K562 (cell line): ENCODE results near the gene TMEM129. TPM values are rescaled to one million over a fixed set of nuclear protein-coding genes. Genes with fewer than 3 reads are reported as not detected.
A peak's percentile ranks its signal among the peaks of the same experiment; 100 is the strongest.

Experiments
- ARID1B ChIP-seq: fragments of 450-650 bp; IDR thresholded peaks from 2 replicates; pipeline ENCODE4 v1.6.1; 2016; ENCODE audit warnings: antibody characterized with exemption, mild to moderate bottlenecking, inconsistent platforms
- BDP1 ChIP-seq: IDR thresholded peaks from 3 replicates; pipeline ENCODE4 v1.6.1; 2011; ENCODE audit not compliant: insufficient read length, insufficient read depth
- CBFB ChIP-seq: sonication (generic); formaldehyde crosslinking; IDR thresholded peaks from 2 replicates; pipeline ENCODE4 v1.4.0; 2020; ENCODE audit warnings: mild to moderate bottlenecking, missing genetic modification reagents
- CSDE1 ChIP-seq, 2 experiments: fragments of 450-650 bp; IDR thresholded peaks; 2 replicates each; pipeline ENCODE4 v1.6.1; 2016; ENCODE audit warnings: mild to moderate bottlenecking in 1 of 2
- ESRRA ChIP-seq: fragments of 450-650 bp; IDR thresholded peaks from 2 replicates; pipeline ENCODE4 v1.6.1; 2014; ENCODE audit warnings: low read depth, mild to moderate bottlenecking, moderate library complexity, borderline replicate concordance
- EWSR1 ChIP-seq: fragments of 450-650 bp; IDR thresholded peaks from 2 replicates; pipeline ENCODE4 v1.6.1; 2018; ENCODE audit warnings: borderline replicate concordance, mild to moderate bottlenecking, low read depth, moderate library complexity; ENCODE audit not compliant: partially characterized antibody
- FOXP1 ChIP-seq: sonication (generic); formaldehyde crosslinking; IDR thresholded peaks from 2 replicates; pipeline ENCODE4 v1.8.0; 2022; ENCODE audit warnings: mild to moderate bottlenecking, missing genetic modification reagents
- HDAC8 ChIP-seq: fragments of 450-650 bp; IDR thresholded peaks from 2 replicates; pipeline ENCODE4 v1.6.1; 2016; ENCODE audit warnings: mild to moderate bottlenecking, missing genetic modification characterization, moderate library complexity, missing compliant biosample characterization
- MBD2 ChIP-seq: sonication (generic); IDR thresholded peaks from 2 replicates; pipeline ENCODE4 v1.6.1; 2016; ENCODE audit warnings: low read depth, borderline replicate concordance
- PTTG1 ChIP-seq: fragments of 450-650 bp; IDR thresholded peaks from 2 replicates; pipeline ENCODE4 v1.6.1; 2016; ENCODE audit warnings: low read depth, mild to moderate bottlenecking, missing genetic modification characterization, missing compliant biosample characterization
- SIX5 ChIP-seq, 2 experiments: IDR thresholded peaks; 2 replicates each; pipeline ENCODE4 v1.6.1; 2011; ENCODE audit warnings: low read length in 2 of 2, borderline replicate concordance in 1 of 2, low read depth in 1 of 2, mild to moderate bottlenecking in 1 of 2, moderate library complexity in 1 of 2; ENCODE audit not compliant: insufficient read depth in 1 of 2
- SMAD3 ChIP-seq: fragments of 450-650 bp; formaldehyde crosslinking; conservative IDR thresholded peaks from 2 replicates; pipeline ENCODE4 v1.4.0; 2020; ENCODE audit warnings: mild to moderate bottlenecking
- TAF7 ChIP-seq: fragments of 450-650 bp; IDR thresholded peaks from 2 replicates; pipeline ENCODE4 v1.6.1; 2016; ENCODE audit warnings: missing genetic modification characterization, missing compliant biosample characterization
- ZNF124 ChIP-seq: sonication (generic); formaldehyde crosslinking; IDR thresholded peaks from 2 replicates; pipeline ENCODE4 v1.8.1; 2022; ENCODE audit warnings: missing genetic modification reagents
- ZNF695 ChIP-seq: fragments of 450-650 bp; formaldehyde crosslinking; IDR thresholded peaks from 2 replicates; pipeline ENCODE4 v1.4.0; 2020; ENCODE audit warnings: mild to moderate bottlenecking, moderate library complexity
- ZSCAN32 ChIP-seq: fragments of 450-650 bp; formaldehyde crosslinking; IDR thresholded peaks from 2 replicates; pipeline ENCODE4 v1.4.0; 2020; ENCODE audit warnings: mild to moderate bottlenecking, moderate library complexity
- polyA plus RNA-seq, 8 experiments: library from polyadenylated mRNA; depleted of rRNA in 4 of 8; stranded (reverse) in 5 of 8; unstranded in 3 of 8; fragments of >200 nt; fragmentation: Nextera tagmentation in 2 of 8; fragmentation: Illumina TruSeq in 1 of 8; extraction: Ambion mirVana in 2 of 8; extraction: Trizol in 1 of 8; gene quantifications; 2 replicates each; pipeline versions ENCODE4 v1.2.1 to v1.2.3, GENCODE V29; 2011 to 2014; ENCODE audit warnings: inconsistent platforms in 1 of 8, missing spikeins in 1 of 8
- total RNA-seq, 7 experiments: library from RNA; depleted of rRNA in 6 of 7; stranded (reverse); fragments of >200 nt in 6 of 7; fragmentation: Illumina TruSeq in 2 of 7; extraction: Trizol in 2 of 7; gene quantifications; 2 replicates each; pipeline versions ENCODE4 v1.2.1 to v1.2.3, GENCODE V29; 2011 to 2021; ENCODE audit warnings: low replicate concordance in 1 of 7
- TF ChIP-seq, protein P1 (sequence below): sonication (generic); formaldehyde crosslinking; IDR thresholded peaks from 2 replicates; pipeline ENCODE4 v1.8.0; 2023; ENCODE audit warnings: mild to moderate bottlenecking, missing genetic modification reagents
- TF ChIP-seq, protein P2 (sequence below): IDR thresholded peaks from 2 replicates; pipeline ENCODE4 v1.6.1; 2016; ENCODE audit warnings: missing genetic modification characterization, missing compliant biosample characterization
- TF ChIP-seq, protein P3 (sequence below): fragments of 450-650 bp; formaldehyde crosslinking; IDR thresholded peaks from 2 replicates; pipeline ENCODE4 v1.4.0; 2020; ENCODE audit warnings: mild to moderate bottlenecking, moderate library complexity
- TF ChIP-seq, protein P4 (sequence below): sonication (generic); formaldehyde crosslinking; IDR thresholded peaks from 2 replicates; pipeline ENCODE4 v1.8.0; 2022; ENCODE audit warnings: mild to moderate bottlenecking, missing genetic modification reagents

Gene TMEM129
- total and polyA plus RNA-seq, 9 of the 15 experiments (the other 6 are each of a cell fraction or from before 2014, with no cell fraction given): 0.34 to 47.2 (median 18.8) TPM

DNA sequence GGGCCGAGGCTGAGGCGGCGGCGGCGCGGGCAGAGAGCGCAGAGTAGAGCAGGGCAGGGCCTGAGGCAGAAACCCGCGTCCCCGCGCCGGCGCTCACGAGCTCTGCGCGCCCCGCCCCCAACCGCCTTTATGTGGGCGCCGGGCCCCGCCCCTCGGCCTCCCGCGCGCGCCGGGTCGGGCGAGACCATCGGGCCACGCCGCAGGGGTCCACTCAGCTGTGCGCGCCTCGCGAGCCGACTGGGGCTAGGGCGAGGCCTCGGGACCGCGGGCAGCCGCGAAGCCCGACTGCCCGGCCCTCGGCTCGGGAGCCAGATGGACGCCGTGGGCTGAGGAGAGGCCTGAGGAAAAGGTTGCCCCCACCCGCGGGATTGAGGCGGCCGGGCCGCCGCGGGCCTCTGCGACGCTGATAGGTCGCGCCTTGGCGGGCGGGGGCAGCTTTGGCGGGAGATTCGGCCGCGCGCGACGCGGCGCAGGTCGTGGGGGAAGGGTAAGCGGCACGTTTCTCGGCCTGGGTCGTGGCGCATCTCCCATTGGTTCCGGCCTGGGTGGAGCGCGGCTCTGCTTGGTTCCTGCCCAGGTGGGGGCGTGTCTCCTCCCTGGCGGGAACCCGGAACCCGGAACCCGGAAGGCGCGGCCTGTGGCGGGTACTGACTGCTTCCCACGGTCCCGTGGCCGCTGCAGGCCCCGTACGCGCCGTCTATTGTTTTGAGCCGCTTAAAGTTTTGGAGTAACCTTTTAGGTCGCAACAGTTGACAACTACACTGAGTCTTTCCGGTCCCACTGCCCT lies 8.7 kb downstream of the TMEM129 start, which contains the start of gene SLBP (continued):
- peak; percentile 4 to 42; a peak in 1 of 4 replicates for TF ChIP-seq SIX5 (IDR thresholded peaks at IDR 0.05; ENCODE audit: borderline replicate concordance in 1 of 2, insufficient read depth in 1 of 2, low read depth in 1 of 2, low read length in 2 of 2)
- TF ChIP-seq ESRRA: peak; percentile 64
- no peak; a peak in 1 of 4 replicates for TF ChIP-seq CSDE1 (IDR thresholded peaks at IDR 0.05)
- TF ChIP-seq EWSR1: no peak
- TF ChIP-seq SMAD3: no peak
- no peak for TF ChIP-seq ZSCAN32 (CRISPR knock-in tag)
- TF ChIP-seq ARID1B: no peak
- TF ChIP-seq ZNF695 (CRISPR knock-in tag): no peak
- TF ChIP-seq, protein P1, sequence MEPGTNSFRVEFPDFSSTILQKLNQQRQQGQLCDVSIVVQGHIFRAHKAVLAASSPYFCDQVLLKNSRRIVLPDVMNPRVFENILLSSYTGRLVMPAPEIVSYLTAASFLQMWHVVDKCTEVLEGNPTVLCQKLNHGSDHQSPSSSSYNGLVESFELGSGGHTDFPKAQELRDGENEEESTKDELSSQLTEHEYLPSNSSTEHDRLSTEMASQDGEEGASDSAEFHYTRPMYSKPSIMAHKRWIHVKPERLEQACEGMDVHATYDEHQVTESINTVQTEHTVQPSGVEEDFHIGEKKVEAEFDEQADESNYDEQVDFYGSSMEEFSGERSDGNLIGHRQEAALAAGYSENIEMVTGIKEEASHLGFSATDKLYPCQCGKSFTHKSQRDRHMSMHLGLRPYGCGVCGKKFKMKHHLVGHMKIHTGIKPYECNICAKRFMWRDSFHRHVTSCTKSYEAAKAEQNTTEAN (CRISPR knock-in tag): peak; percentile 84; the same call in 1 of the 2 replicates
- peak; percentile 88 for TF ChIP-seq FOXP1
- TF ChIP-seq ZNF124: no peak
- no peak for TF ChIP-seq HDAC8 (tag)
- TF ChIP-seq TAF7 (tag): no peak
- TF ChIP-seq, protein P2, sequence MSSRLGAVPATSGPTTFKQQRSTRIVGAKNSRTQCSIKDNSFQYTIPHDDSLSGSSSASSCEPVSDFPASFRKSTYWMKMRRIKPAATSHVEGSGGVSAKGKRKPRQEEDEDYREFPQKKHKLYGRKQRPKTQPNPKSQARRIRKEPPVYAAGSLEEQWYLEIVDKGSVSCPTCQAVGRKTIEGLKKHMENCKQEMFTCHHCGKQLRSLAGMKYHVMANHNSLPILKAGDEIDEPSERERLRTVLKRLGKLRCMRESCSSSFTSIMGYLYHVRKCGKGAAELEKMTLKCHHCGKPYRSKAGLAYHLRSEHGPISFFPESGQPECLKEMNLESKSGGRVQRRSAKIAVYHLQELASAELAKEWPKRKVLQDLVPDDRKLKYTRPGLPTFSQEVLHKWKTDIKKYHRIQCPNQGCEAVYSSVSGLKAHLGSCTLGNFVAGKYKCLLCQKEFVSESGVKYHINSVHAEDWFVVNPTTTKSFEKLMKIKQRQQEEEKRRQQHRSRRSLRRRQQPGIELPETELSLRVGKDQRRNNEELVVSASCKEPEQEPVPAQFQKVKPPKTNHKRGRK (tag): no peak
- TF ChIP-seq, protein P3, sequence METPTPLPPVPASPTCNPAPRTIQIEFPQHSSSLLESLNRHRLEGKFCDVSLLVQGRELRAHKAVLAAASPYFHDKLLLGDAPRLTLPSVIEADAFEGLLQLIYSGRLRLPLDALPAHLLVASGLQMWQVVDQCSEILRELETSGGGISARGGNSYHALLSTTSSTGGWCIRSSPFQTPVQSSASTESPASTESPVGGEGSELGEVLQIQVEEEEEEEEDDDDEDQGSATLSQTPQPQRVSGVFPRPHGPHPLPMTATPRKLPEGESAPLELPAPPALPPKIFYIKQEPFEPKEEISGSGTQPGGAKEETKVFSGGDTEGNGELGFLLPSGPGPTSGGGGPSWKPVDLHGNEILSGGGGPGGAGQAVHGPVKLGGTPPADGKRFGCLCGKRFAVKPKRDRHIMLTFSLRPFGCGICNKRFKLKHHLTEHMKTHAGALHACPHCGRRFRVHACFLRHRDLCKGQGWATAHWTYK: no peak
- TF ChIP-seq CBFB (CRISPR knock-in tag): no peak; the same call in 1 of the 2 replicates
- no peak for TF ChIP-seq PTTG1 (tag)
- TF ChIP-seq MBD2: no peak; the same call in none of the 2 replicates
- TF ChIP-seq, protein P4, sequence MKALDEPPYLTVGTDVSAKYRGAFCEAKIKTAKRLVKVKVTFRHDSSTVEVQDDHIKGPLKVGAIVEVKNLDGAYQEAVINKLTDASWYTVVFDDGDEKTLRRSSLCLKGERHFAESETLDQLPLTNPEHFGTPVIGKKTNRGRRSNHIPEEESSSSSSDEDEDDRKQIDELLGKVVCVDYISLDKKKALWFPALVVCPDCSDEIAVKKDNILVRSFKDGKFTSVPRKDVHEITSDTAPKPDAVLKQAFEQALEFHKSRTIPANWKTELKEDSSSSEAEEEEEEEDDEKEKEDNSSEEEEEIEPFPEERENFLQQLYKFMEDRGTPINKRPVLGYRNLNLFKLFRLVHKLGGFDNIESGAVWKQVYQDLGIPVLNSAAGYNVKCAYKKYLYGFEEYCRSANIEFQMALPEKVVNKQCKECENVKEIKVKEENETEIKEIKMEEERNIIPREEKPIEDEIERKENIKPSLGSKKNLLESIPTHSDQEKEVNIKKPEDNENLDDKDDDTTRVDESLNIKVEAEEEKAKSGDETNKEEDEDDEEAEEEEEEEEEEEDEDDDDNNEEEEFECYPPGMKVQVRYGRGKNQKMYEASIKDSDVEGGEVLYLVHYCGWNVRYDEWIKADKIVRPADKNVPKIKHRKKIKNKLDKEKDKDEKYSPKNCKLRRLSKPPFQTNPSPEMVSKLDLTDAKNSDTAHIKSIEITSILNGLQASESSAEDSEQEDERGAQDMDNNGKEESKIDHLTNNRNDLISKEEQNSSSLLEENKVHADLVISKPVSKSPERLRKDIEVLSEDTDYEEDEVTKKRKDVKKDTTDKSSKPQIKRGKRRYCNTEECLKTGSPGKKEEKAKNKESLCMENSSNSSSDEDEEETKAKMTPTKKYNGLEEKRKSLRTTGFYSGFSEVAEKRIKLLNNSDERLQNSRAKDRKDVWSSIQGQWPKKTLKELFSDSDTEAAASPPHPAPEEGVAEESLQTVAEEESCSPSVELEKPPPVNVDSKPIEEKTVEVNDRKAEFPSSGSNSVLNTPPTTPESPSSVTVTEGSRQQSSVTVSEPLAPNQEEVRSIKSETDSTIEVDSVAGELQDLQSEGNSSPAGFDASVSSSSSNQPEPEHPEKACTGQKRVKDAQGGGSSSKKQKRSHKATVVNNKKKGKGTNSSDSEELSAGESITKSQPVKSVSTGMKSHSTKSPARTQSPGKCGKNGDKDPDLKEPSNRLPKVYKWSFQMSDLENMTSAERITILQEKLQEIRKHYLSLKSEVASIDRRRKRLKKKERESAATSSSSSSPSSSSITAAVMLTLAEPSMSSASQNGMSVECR (CRISPR knock-in tag): peak; percentile 94
- no peak for TF ChIP-seq BDP1
